Hippocampal formation (tissue), 2 donors: ENCODE data around the gene MED27.

Experiments used
- DNase-seq, 2 donors: peaks; one replicate each; lab custom pipeline; 2025; lab: John Stamatoyannopoulos, UW

MED27 gene

DNA sequence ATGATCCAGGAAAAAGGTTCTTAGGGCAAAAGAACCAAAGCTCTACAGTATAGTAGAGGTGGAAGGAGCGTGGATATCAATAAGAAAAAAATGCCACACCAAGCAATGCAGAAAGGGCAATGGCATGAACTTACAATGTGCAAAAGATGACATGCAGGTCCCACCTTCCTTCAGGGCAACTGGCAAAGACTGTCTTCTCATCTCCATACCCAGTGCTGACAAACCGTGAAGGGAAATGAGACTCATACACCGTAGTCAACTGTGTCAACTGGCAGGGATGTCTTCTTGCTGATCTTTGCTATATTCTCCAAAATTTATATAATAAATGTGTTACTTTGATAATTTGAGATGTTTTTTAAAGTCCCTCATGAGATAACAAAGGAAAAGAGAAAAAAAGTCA is 36.0 kb downstream of the MED27 start:
- DNase-seq, result no peak

DNA sequence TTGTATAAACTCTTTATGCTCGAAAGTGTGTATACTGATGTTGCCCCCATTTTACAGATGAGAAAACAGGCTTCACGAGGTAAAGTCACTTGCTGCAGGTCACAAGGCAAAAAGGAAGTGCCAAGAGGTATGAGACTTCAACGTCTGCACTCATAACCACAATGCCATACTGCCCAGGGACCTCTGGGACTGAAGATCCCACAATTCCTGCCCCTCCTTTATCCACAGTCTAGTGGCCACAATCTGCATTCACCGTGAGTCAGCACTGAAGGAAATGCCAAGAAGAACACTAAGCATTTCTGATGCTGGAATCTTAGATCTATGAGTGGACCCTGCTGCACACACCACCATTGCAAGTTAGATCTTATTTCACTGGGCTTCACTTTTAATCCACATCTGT is 37.3 kb downstream of the MED27 start:
- DNase-seq, result no peak

DNA sequence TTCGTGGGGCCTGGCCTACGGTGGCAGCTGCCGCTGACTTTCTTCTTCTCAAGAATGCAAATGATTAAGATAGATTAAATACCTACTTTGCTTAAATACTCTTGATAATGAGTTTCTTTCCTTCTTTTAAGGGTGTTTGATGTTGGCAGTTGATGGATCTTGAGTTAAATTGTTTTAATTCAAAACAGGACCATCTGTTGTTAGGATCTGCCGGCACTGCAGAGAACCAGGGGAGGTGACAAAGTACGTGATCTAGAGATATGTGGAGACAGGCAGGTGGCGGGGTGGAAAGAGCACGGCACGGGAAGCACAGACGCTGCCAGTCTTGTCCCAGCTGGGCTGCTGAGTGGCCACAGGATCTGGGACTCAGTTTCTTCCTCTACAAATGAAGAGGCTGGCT is 37.9 kb downstream of the MED27 start:
- no peak for DNase-seq

DNA sequence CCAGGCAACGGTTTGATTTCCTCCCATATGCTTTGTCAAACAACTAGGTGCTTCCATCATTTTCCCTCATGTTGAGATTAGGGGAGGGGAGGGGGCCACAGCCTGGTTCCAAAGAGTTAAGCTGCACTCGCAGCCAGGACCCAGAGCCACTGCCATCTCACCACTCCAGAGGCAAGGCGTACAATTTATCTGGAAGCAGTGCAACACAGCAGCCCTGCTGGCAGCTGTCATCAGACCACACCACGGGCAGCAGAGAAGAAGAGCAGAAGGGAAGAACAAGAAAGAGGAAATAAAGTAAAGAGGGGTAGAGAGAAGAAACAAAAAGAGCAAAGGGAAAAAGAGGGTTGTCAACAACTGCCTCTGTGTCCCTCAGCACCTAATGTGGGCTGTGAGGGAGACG is 38.9 kb downstream of the MED27 start:
- no peak for DNase-seq

DNA sequence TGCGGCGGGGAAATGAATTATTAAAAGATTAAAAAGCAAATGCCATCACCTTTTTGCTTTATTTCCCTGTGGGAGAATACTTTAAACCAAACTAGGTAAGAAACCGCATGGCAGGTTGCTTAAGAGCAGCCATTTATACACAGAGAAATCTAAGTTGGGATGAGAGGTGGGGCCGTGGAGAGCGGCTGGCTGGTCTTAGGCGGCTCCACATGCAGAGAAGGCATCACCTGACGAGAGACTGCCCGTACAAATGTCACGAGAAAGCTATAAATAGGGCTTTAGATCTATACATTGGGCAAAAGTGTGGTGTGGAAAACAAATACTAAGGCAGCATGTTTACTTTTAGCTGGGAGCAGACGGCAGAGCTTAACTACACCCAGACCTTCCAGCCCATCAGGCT is 39.4 kb downstream of the MED27 start:
- no peak for DNase-seq

DNA sequence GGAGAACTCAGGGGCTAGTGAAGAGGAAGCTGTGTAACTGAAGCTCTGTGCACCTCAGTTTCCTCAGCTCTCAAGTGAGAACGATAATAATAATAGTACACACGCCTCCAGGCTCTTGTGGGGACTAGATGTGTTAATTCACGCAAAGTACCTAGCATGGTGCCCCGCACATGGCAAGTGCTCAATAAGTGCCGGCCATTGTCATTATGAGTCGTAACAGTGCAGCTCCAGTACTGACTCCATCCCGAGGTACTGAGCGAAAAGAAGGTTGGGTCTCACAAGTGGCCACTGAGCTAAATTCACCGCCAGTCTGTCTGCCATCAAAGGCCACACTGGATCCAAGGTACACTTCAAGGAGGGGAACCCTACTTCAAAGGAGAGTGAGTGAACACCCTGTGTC is 40.4 kb downstream of the MED27 start:
- DNase-seq, result no peak

DNA sequence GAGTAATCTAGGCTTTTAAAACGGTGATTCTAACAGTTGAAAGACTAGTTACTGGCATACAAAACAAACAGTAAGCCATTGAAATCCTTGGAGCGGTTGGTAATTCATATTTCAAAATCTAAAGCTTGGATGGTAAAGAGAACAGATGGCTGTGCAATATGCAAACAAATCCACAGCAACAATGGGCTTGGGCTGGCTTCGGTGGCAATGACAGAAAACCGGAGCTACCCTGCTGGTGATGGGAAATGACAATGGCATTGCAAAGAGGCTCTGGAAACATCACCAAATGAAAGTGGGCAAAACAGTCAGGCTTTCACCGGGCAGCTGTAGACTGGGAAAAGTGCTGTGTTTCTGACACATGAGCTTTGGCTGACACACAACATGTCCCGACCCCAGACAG is 42.2 kb downstream of the MED27 start:
- DNase-seq, result no peak

DNA sequence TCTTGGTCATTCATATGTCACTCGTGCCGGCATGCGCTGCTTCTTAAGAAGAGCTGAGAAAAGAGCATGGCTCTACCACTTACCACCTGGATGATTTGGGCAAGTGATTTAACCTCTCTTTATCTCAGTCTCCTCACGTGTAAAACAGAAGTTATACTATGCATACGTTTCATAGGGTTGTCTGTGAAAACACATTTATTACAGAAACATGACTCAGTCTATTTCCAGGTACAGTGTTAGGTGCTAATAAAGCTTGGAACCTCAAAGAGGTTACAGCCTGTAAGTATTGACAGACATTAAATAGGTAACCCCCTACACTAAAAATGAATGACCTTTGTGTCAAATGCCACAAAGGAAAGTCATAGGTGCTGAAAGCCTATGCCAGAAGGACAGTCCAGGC is 43.1 kb downstream of the MED27 start:
- no peak for DNase-seq

DNA sequence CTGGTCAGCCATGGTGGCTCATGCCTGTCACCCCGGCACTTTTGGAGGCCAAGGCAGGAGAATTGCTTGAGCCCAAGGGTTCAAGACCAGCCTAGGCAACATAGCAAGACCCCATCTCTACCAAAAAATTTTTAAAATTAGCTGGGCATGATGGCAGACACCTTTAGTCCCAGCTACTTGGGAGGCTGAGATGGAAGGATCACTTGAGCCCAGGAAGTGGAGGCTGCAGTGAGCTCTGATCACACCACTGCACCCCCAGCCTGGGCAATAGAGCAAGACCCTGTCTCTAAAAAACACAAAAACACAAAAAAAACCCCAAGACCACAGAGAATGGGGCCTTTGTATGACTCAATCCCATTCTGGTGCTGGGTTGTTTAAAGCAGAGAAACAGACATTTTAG is 44.0 kb downstream of the MED27 start:
- DNase-seq, result no peak

DNA sequence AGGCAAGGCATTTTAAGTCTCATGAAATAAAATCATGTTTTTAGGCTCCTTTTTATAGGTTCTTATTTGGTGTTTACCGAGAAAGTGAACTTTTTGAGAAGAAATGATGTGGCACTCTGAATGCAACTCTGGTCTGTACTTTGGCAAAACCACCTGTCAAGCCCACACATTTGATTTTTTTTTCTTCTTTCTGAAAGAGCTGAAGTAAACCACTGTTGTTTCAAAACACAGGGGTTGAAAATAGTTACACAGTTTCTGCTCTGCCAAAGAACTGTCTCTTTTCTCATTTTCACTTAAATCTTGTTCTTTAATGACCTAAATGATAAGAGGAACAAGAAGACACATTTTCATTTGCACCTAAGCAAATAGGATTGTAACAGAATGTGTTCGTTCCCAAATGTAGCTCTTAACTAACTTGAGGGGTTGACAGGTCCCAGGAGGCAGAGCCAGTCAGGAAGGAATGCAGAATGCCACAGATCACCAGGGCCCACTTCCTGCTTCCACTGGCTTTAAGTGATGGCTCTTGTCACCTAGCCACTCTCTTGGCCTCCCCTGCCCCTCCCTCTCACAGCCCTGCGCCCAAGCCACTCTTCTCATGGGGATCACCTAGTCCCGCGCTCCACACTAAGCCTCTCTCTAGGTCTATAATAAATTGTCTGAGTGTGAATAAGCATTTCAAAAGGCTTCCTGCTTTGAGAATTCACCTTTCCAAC is 47.3 kb downstream of the MED27 start:
- DNase-seq, result no peak

DNA sequence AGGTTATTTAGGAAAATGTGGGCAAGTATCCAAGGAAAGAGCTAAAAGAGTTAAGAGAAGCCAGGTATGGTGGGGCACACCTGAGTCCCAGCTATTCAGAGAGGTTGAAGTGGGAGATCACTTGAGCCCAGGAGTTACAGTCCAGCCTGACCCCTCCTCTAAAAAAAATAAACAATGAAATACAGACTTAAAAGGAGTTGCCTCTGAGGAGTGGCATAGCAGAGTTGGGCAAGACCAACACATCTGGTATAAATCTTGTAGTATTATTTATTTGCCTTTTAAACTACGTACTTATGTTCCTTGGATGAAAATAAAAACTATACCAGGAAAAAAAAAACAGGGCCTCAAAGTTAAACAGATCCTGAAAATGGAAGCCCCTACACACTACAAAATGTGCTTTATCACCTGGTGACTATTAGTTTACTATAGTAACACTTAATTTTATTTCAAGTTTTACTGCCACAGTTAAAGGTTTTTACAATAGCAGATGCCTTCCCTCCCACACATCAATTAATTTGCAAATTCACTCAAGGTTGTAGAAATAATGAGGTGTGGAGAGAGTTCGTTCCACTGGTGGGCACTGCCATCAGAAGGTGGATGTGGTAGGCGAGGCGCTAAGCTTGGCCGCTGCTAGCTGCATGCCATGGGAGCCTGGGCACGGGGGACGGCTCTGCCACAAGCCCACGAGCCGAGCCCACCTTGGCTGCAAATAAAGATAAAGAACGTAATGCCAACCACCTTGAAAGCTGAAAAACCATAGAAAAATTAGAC is 48.0 kb downstream of the MED27 start:
- DNase-seq, result no peak

DNA sequence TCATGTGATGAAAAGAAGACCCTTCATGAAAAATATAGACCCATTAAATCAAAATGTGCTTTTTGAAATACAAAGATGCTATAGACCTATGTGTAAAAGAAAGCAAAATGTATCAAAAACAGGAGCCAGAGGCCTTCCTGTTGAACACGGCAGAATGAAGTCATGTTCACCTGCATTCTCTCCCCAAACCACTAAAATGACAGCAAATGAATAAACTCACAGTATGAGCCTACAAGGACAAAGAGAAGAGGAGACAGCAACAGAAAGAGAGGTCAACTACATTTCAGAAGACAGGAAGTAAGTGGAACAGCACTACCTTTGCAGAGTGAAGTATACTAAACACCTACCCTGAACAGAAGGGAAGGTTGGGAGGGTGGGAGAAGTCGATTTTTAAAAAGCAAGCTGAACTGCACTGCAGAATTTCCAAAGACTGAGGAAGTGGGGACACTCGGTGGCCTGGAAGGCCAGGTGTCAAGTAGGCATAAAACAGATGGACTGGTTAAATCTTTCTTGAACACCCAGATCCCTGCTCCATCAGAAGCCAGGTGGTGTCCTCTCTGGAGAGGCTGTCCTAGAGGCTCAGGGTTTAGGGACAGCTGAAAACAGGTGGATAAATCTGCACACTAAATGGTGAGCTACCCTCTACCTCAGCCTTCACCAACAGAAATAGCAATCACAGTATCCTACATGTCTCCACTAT is 48.9 kb downstream of the MED27 start:
- no peak for DNase-seq

DNA sequence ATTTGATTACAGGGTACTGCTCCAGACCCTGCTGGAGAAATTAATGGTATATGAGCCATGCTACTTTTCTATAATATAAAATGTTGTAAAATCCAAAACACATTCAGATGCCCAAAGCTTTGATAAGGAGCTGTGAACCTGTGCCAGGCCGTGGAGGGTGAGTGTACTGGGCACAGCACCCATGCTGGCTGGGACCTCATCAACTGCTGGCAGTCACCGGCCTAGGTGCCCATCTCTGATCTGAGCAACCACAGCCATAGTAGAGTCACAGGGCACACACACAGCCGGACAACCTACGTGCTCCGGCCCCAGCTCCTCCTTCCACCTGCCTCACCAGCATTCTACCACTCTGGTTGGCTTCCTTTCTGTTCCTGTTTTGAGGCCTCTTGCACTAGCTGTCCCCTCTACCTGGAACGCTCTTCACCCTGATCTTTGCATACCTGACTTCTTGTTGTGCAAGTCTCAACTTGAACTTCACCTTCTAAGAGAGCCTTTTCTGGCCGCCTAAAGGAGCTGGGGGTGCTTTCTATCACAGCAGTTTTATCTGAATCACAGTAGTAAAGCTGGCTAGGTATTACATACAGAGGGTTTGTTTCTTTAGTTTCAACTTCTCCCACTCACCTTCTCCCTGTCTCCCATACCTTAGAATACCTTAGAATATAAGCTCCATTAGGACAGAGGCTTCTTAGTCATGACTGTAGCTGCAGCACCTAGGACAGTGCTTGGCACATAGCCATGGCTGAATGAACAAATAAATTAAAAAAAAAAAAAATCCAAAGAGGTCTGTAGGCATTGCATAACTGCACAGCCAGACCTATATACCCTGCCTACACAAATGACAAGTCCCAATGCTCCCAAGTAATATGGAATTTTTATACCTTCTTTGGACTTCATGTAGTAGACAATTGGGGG is 51.7 kb downstream of the MED27 start:
- DNase-seq, result no peak

DNA sequence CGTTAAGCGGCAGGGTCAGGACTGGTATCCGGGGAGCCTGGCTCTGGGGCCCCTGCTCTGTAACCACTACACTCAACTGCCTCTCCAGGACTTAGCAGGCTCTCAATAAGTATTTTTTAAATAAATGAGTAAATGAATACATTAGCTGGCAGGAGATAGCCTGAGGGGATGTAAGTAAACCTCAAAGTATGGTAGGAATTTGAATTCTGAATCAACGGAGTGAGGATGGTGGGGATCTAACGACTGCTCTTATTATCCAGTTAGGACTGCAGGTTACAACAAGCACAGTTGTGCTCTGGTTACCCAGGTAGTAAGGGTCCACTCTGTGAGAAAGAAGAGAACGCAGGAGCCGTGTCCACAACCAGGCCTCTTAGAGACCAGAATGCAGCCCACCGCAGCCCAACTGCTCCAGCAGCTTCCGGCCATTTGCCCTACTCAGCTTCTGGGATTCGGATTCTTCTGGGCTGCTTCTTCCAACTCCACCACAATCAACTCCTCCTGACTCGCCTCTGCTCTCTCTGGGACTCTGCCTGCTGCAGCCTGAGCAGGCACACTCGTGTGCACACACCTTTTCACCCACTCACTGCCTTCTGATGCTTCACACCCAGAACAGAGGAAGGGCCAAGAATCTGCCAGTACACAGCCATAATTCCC is 52.6 kb downstream of the MED27 start:
- no peak for DNase-seq

DNA sequence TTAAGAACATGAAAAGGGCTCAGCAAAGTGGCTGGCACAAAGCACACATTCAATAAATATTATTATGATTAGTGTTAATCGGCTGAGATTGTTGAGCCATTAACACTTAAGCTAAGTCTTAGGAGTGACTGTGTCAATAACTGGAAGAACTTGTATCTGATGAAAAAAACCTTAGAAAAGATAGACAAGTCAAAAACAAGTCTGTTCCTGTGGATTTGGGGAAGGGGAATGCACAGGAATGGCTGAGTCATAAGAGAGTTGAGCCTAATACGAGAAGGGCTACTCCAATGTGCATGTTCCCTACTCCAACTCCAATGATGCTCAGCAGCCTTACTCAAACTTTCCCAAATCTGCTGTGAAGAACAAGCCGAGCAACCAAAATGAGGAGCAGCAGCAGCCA is 53.9 kb downstream of the MED27 start:
- no peak for DNase-seq

DNA sequence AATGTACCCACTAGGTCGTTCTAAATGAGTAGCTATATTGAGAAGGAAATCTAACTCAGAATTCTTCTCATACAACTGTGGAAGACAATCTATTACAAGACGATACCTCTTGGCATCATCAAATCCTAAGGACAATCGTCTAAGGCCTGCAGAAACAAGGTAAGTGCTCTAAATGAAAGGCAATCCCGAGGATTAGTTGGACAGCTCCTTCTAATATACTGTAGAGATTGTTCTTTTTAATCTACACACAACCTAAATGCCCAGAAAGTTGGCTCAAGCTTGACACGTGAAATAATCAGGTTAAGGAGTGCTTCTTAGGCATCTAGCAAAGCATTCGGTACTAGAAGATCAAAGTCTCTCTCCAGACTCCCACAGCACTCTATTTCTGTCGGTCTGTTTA is 55.1 kb downstream of the MED27 start:
- no peak for DNase-seq

DNA sequence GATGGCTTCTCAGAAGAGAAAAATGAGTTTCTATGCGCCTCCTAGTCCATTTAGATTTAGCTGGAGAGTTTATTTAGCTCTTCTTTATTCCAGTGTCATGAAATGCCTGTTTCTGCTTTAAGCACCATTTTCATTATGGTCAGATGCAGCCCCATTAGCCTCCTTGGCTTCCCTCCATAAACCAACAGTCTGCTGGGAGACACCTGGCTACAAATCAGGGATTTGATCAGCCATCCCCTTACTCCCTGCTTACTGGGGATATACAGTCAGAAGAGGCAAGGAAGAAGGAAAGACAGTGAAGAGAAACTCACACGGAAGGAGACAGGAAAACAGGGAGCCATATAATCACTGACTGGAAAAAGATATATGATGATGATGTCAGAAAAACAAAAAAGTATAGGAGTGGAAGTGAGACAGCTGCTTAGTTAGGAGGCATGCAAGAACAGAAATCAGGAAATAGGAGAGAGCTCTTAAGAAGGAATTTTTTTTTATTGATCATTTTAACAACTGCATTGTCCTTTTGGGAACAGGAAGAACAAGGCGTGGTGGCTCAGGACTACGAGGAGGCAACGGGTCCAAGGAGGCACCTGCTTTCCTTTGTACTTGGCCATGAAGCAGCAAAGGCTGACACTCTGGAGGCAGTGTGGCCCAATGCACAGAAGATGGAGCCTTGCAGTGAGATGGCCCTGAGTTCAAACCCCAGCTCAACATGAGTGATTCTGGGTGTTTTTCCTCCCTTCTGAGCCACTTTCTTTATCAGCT is 56.1 kb downstream of the MED27 start:
- DNase-seq, result no peak

DNA sequence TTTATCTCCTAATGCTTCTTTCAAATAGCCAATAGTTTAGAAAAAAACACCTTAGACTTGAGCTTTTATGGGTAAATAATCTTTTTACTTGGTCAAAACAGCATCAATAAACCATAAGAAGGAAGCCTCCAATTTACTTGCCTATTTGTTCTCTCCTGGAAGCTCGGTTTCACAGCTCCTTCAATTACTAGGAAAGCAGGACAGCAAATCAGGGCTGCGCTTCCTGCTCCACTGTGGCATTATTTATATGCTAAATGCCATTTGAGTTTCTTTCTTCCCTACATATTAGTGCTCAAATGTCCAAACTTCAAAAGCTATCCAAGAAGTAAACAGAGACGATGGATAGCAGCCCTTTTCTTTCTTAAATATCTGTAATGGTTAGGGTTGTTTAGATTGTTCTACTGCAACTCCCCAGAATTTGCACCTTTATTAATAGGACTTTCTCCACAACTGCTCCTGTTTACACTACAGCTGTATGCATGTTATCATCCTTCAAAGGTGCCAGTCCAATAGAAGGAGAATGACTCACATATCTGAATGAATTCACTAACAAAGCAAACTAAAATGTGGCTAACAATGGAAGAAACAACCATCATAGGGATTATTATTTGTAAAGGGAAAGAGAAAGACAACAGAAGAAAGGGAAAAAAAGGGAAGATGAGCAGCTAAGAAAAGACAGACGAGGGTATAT is 58.7 kb downstream of the MED27 start:
- no peak for DNase-seq

DNA sequence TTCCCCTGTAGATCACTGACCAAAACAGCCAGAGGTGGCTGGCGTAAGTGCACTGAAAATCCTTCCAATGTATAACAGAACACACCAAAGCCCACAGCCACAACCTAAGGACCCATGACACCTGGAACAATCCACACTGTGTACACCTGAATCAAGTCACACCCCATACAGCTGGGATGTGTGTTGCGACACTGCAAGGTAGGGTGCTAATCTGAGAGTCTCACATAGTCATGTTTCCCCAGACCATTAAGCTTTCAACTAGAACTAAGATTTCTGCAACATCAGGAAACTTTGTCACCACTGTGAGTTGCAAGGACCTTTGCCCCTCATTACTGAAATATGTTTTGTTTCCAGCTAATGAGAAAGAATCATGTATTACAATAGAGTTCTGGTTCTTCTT is 59.4 kb downstream of the MED27 start:
- DNase-seq, result no peak

DNA sequence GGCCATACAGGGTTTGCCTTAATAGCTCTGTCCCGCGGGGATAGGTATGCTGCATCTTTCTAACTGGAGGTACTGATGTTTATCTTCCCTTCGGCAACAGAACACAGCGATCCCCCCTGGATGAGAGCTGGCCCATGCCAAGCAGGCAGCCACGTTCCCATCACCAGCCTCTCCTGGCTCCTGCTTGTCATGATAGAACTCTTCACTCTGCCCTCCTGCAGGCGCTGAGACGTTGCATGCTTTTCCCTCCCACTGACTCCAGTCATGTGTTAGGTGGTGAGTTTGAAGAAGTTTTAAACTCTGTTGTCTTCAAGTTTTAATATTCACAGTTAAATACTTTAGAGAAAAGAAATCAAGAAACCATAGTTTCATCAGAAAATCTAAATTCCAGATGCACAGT is 60.0 kb downstream of the MED27 start:
- no peak for DNase-seq
